Activated CD4-positive, CD25-positive, alpha-beta regulatory T cell treated with anti-CD3 and anti-CD28 coated beads, Interleukin-2, amount 50 U/mL, for 24 hours (primary cell): Measurements from ENCODE around the gene AMBP.
"Not testable (repeated sequence)": the region's sequence is repeated elsewhere in the genome, so short reads cannot be mapped to it uniquely, and the experiment has no call there.

ENCODE experiments used
- ATAC-seq, 2 donors: fragments of 150-1000 bp; cut with Tn5 transposase; one replicate each; pipeline ENCODE4 v1.10.0; 2021; ENCODE audit warnings: mild to moderate bottlenecking in 1 of 2, moderate library complexity in 1 of 2

AMBP gene

GRCh38 chr9:114050646-114051045 lies 27.5 kb downstream of the AMBP start:
- no peak for ATAC-seq

DNA sequence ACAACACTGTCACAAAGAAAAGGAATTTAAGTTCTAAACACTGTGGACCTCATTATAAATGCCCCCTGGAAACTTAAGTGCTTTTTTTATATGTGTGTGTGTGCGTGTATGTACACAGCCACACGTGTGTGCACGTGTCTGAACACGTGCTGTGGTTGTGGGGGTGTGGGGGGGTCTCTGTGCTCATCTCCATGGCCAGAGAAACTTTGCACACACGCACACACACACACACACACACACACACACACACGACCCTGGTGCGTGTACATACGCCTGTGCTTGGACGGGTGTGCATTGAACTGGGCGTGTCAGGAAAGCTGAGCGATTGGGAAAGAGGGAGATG lies 27.9 kb downstream of the AMBP start:
- no peak for ATAC-seq

DNA sequence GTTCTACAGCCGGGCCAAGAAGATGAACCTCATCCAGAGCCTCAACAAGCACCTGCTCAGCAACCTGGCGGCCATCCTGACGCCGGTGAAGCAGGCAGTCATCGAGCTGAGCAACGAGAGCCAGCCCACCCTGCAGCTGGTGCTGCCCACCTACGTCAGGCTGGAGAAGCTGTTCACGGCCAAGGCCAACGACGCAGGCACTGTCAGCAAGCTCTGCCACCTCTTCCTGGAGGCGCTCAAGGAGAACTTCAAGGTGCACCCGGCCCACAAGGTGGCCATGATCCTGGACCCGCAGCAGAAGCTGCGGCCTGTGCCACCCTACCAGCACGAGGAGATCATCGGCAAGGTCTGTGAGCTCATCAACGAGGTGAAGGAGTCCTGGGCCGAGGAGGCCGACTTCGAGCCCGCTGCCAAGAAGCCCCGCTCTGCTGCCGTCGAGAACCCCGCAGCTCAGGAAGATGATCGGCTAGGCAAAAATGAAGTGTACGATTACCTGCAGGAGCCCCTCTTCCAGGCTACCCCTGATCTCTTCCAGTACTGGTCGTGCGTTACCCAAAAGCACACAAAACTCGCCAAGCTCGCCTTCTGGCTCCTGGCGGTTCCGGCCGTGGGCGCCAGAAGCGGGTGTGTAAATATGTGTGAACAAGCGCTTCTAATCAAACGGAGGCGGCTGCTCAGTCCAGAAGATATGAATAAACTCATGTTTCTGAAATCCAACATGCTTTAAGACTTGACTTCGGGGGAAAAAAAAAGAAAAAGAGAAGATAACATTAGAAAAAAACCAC lies 28.5 kb downstream of the AMBP start:
- ATAC-seq: no peak

- no peak for ATAC-seq
These were observed 29.3 kb downstream of the AMBP start for GRCh38 chr9:114048533-114049415.

DNA sequence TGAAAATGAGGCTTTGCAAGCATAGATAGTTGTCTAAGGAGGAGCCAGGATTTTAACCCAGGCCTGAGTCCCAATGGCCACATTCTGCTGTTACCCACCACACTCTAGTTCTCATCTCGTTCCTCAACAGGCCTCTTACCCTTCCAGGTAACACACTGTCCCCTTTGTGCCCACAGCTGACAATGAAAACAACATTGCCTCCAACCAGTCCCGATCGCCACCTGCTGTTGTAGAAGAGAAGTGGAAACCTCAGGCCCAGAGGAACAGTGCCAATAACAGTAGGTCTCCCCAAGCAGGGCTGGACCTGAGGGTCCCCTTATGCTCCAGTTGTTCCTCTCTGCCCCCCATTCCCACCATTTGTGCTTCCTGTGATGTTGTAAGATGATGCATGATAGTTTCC lies 30.4 kb downstream of the AMBP start:
- no peak for ATAC-seq

GRCh38 chr9:114046875-114047274 lies 31.2 kb downstream of the AMBP start:
- ATAC-seq: no peak

DNA sequence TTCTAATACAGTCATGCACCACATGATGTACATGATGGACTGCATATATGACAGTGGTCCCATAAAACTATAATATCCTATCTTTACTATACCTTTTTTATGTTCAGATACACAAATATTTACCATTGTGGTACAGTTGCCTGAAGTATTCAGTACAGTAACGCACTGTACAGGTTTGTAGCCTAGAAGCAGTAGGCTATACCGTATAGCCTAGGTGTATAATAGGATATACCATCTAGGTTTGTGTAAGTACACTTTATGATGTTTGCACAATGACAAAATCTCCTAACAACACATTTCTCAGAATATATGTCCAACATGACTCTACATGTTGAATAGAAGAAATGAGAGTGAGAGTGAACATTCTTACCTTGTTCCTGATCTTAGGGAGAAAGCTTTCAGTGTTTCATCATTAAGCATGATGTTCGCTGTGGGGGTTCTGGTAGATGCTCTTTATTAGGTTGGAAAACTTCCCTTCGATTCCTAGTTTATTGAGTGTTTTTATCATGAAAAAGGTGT lies 31.8 kb downstream of the AMBP start:
- ATAC-seq: no peak

- not testable (repeated sequence) for ATAC-seq
These were observed 34.4 kb downstream of the AMBP start for GRCh38 chr9:114043660-114044059.

DNA sequence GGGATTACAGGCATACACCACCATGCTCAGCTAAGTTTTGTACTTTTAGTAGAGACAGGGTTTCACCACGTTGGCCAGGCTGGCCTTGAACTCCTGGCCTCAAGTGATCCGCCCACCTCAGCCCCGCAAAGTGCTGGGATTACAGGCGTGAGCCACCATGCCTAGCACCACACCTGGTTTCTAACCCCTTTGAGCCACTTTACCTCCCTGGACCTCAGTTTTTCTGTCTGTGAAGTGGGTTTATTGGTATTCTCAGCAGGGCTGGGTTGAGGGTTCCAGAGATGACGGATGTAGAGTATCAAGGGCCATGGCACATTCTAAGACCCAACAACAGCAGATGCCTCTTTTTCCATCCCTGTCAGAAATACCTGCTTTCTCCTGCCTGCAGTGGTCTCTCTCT lies 38.6 kb downstream of the AMBP start:
- no peak for ATAC-seq

DNA sequence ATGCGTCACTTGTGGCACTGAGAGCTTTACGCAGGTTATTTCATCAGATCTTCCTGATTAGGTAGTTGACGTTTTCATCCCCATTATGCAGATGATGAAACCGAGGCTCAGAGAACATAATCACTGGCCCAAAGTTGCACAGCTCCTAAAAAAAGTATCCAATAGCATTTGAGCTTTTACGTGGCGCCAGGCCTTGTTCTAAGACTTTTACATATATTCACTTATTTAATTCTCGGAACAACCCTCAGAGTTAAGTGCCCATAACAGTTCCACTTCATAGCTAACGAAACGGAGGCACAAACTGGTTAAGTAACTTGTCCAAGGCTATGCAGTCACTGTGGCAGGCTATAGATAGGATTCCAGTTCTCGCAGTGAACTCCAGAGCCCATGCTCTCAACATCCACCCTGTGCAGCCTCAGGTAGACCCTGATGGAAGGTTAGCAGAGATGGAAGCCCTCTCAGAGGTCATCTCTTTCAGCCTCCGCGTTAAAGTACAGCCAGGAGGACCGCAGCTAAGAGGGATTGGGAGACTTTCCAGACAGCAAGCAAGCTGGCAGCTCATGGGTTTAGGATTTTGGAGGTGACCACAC lies 39.3 kb downstream of the AMBP start:
- ATAC-seq: no peak

GRCh38 chr9:114037961-114038723 lies 40.0 kb downstream of the AMBP start:
- ATAC-seq: no peak

DNA sequence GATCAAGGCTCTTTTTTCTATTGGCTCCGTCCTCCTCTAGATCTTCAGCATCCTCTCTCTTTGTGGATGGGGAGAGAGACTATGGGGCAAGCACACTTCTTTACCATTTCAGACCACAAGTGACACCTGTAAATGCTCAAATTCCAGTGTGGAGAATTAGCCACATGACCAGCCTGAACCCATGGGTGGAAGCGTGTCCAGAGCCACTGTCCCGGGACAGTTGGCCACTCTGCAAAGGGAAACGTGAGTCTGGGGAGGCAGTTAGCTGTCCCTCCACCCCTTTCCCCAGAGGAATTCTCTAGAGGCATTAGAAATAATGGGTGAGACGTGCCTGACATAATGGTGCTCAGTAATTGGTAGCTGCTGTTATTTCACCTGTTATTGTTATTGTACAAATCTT lies 40.9 kb downstream of the AMBP start:
- ATAC-seq: no peak

DNA sequence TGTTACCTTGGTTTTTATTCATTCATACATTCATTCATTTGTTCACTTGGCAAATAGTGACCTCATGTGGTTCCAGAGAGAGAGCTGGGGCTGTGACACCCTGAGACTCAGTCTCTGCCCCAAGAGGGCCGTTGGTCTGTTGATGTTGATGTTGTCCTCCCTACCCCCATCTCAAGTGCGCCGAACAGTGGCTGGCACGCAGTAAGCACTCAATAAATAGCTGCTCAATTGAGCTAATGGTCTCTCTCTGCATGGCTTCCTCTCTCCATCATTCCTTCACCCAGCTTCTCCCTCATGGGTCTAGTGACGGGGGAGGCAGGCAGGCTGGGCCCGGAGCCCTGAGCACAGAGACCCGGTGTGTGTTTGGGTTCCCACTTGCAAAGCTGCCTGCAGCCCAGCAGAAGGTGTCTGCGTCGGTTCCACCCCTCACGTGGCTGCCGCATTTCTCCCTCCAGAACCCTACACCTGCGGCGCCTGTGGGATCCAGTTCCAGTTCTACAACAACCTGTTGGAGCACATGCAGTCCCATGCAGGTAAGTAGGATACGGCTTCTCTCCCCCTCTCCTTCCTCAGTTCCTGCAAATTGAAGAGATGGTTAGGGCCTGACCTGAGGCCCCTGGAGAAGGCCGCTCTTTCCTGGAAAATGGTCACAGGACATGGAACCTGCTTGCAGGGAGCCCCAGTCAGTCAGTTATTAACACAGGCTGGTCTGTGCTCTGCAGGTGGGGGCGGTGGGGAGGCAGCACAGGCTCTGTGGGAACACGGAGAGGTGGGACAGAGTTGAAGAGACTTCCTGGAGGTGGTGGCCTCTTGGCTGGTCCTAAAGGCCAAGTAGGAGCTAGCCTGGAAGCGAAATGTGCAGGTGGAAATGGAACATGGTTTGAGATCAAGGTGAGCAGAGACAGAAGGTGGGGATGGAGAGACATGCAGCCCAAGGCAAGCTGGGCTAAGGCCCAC lies 42.0 kb downstream of the AMBP start:
- no peak for ATAC-seq

GRCh38 chr9:114035221-114035844 lies 42.8 kb downstream of the AMBP start:
- ATAC-seq: no peak

GRCh38 chr9:114034661-114035062 lies 43.4 kb downstream of the AMBP start:
- ATAC-seq: no peak

DNA sequence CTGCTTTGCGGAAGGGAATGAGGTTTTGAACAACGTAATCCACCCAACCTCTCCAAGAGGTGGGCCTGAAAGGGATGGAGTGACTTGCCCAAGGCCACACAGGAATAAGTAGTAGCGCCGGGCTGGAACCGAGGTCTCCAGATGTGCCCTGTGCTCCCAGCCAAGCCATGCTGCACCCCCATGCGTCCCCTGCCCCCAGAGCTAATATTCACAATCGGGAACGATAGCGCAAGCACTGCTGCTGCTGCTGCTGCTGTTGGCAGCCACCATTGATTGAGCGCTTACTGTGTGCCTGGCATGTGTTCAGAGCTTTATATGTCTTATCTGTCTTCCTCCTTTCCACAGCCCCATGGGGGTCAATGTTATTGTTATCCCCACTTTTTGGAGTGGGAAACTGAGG lies 43.9 kb downstream of the AMBP start:
- no peak for ATAC-seq

- no peak for ATAC-seq
These were observed 44.5 kb downstream of the AMBP start for GRCh38 chr9:114033397-114034103.

DNA sequence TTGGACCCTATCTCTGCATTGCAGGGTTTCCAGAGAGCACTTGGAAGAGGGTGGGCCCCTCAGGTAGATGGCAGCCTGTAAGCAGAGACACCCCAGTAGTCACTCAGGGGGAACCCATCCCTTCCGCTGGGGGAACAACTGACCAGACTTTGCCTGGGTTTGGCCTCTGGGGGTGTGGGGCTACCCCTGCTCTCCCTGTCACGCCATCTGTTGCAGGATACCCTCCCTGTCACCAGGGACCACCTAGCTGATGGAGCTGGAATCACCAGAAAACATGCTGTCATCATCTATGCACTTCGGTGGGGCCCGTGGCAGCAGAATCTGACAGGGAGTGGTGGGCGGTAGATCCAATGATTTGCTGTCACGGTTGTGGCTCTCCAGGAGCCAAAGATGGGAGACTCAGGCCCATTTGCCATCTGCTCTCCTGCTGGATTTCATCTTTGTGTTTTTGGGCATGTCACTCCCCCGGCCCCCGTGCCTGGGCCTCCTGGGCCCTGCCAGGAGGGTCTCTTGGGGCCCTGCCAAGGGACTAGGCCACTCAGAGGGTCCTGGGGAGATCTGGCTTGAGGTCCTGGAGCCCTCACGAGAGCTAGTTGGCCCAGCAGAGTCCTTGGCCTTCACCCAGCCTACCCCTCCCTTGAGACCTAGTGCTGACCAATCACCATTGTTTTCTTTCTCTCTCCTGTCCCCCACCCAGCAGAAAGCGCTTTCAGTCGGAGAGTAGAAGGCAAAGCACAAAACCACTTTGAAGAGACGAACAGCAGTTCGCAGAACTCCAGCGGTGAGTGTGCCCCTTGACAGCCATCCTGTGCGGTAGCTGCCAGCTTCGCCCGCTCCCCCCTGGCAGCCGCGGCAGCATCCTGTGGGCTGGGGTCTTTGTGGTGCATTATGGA lies 45.9 kb downstream of the AMBP start:
- no peak for ATAC-seq

DNA sequence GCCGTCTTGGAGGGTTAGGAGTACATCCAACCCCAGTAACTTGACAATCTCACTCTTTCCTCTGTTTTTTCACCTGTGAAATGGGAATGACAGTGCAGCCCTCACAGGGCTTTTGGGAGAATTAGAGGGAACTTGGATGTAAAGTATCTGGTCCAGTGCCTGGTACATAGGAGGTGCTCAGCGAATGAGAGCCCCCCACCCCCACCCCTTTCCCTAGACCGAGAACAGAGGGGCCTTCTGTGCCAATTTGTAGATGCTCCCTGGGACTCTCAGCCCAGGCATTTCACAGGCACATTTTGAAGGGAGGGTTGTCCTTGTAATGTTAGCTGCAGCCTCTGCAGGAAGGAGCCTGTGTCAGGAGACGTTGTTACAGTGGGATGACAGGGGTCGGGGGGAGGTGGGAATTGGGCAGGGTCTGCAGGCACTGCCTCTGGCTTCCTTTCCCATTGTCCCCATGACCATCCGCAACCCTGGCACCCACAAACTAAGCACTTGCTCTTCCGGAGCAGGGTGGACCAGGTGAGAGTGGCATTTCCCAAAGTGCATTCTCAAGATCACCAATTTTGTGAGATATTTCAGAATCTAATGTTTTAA lies 47.0 kb downstream of the AMBP start:
- no peak for ATAC-seq
